GM23248 (cell line): ENCODE measurements around the gene PPP6R3. TPM values are rescaled to one million over a fixed set of nuclear protein-coding genes. Genes with fewer than 3 reads are reported as not detected.

Experiments used
- DNase-seq: peaks from one replicate; pipeline ENCODE4 v3.0.0-alpha.2; 2015
- H2AFZ ChIP-seq: fragments of 200-600 bp; sonication (generic); 2 replicates; pipeline ENCODE4 v1.6.1; 2016; ENCODE audit warnings: antibody characterized with exemption
- H3F3A ChIP-seq: fragments of 200-600 bp; sonication (generic); 2 replicates; pipeline ENCODE4 v1.6.1; 2016; ENCODE audit warnings: mild to moderate bottlenecking, antibody characterized with exemption, mixed run types; ENCODE audit not compliant: insufficient read depth
- H3K27ac ChIP-seq: fragments of 200-600 bp; sonication (generic); 2 replicates; pipeline ENCODE4 v1.5.1; 2016; ENCODE audit warnings: mild to moderate bottlenecking
- H3K27me3 ChIP-seq: fragments of 200-600 bp; sonication (generic); replicated peaks from 2 replicates; pipeline ENCODE4 v1.6.1; 2016; ENCODE audit warnings: mild to moderate bottlenecking; ENCODE audit not compliant: insufficient read depth
- H3K36me3 ChIP-seq: fragments of 200-600 bp; sonication (generic); 2 replicates; pipeline ENCODE4 v1.6.1; 2016; ENCODE audit warnings: low read depth, mild to moderate bottlenecking
- H3K4me1 ChIP-seq: fragments of 200-600 bp; sonication (generic); 2 replicates; pipeline ENCODE4 v1.6.1; 2016; ENCODE audit warnings: mild to moderate bottlenecking; ENCODE audit not compliant: insufficient read depth
- H3K4me2 ChIP-seq: fragments of 200-600 bp; sonication (generic); one replicate; pipeline ENCODE4 v1.6.1; 2016; ENCODE audit warnings: mild to moderate bottlenecking; ENCODE audit not compliant: unreplicated experiment
- H3K4me3 ChIP-seq: fragments of 200-600 bp; sonication (generic); 2 replicates; pipeline ENCODE4 v1.5.1; 2016; ENCODE audit warnings: mild to moderate bottlenecking
- H3K79me2 ChIP-seq: fragments of 200-600 bp; sonication (generic); 2 replicates; pipeline ENCODE4 v1.6.1; 2016; ENCODE audit warnings: mild to moderate bottlenecking; ENCODE audit not compliant: insufficient read depth
- H3K9ac ChIP-seq: fragments of 200-600 bp; sonication (generic); 2 replicates; pipeline ENCODE4 v1.6.1; 2016; ENCODE audit warnings: mild to moderate bottlenecking
- H3K9me2 ChIP-seq: fragments of 200-600 bp; sonication (generic); 2 replicates; pipeline ENCODE4 v1.6.1; 2016; ENCODE audit warnings: mixed run types, mild to moderate bottlenecking, moderate library complexity; ENCODE audit not compliant: insufficient read depth
- H3K9me3 ChIP-seq: fragments of 200-600 bp; sonication (generic); one replicate; pipeline ENCODE4 v1.6.1; 2017; ENCODE audit warnings: low read depth
- H4K20me1 ChIP-seq: fragments of 200-600 bp; sonication (generic); 2 replicates; pipeline ENCODE4 v1.6.0; 2016; ENCODE audit not compliant: insufficient read depth
- EZH2 ChIP-seq: fragments of 200-600 bp; sonication (generic); IDR thresholded peaks from 2 replicates; pipeline ENCODE4 v1.6.1; 2018; ENCODE audit warnings: antibody characterized with exemption, mild to moderate bottlenecking; ENCODE audit not compliant: insufficient read depth, poor library complexity, severe bottlenecking
- EZH2phosphoT487 ChIP-seq: fragments of 200-600 bp; sonication (generic); IDR thresholded peaks from 2 replicates; pipeline ENCODE4 v1.6.1; 2018; ENCODE audit warnings: antibody characterized with exemption, moderate library complexity, mild to moderate bottlenecking, low read depth; ENCODE audit not compliant: insufficient read depth
- WGBS, 2 experiments: methylation state at CpG; one replicate each; pipeline ENCODE4 v1.1.6; 2015 to 2017; ENCODE audit warnings: low lambda C conversion rate in 2 of 2, low coverage in 1 of 2; ENCODE audit errors: missing lambda C conversion rate in 2 of 2; 5-methylcytosine and 5-hydroxymethylcytosine counted together
- in situ Hi-C: fragments of 300-500 bp; cut with MboI; formaldehyde crosslinking; loops from 2 replicates; pipeline ENCODE4 v1.15.0; 2020
- polyA plus RNA-seq: library from polyadenylated mRNA; unstranded; fragments of >200 nt; fragmentation: Nextera tagmentation; extraction: Ambion mirVana; gene quantifications from 2 replicates; pipeline ENCODE4 v1.2.1, GENCODE V29; 2016
- total RNA-seq: library from RNA; depleted of rRNA; stranded (reverse); fragments of >200 nt; shearing (Covaris generic); gene quantifications from 2 replicates; pipeline ENCODE4 v1.2.3, GENCODE V29; 2014

Gene PPP6R3
- total and polyA plus RNA-seq, 2 experiments from 2014 or later: 47.5 to 96.0 TPM

GRCh38 chr11:68596231-68596630 is 135.7 kb downstream of the PPP6R3 start:
- no peak overlapping the region for H3K9ac ChIP-seq
- no peaks in the 10 kb centered on the region for H3K9me3 ChIP-seq
- H3K79me2 ChIP-seq: no peaks in the 10 kb centered on the region; the same call in none of the 2 replicates
- H3K4me2 ChIP-seq: no peak overlapping the region
- peaks cover 48% of the 10 kb centered on the region for H3K36me3 ChIP-seq
- WGBS, 2 experiments: 95 to 99% methylated on average over 4 of the region's 4 CpGs
- no peaks in the 10 kb centered on the region for H3K27me3 ChIP-seq
- H3K9me2 ChIP-seq: no peaks in the 10 kb centered on the region
- H4K20me1 ChIP-seq: no peaks in the 10 kb centered on the region
- in situ Hi-C loops: no loop called here
- no peak for DNase-seq
- no peak overlapping the region for H2AFZ ChIP-seq
- no peaks in the 10 kb centered on the region for H3F3A ChIP-seq
- TF ChIP-seq EZH2 (no peak), EZH2phosphoT487 (no peak)
- H3K4me3 ChIP-seq: no peak overlapping the region
- no peak overlapping the region for H3K27ac ChIP-seq
- peaks cover 8% of the 10 kb centered on the region for H3K4me1 ChIP-seq

- H3K4me3 ChIP-seq: no peak overlapping the region
These were observed 138.5 kb downstream of the PPP6R3 start for GRCh38 chr11:68598816-68599653.

GRCh38 chr11:68601147-68601546 is 140.6 kb downstream of the PPP6R3 start:
- H3K9me3 ChIP-seq: no peaks in the 10 kb centered on the region
- H3K9ac ChIP-seq: no peak overlapping the region
- no peaks in the 10 kb centered on the region for H4K20me1 ChIP-seq
- peaks cover 8% of the 10 kb centered on the region for H3K4me1 ChIP-seq
- H3K36me3 ChIP-seq: peaks cover 69% of the 10 kb centered on the region
- no peaks in the 10 kb centered on the region for H3K9me2 ChIP-seq
- no peak overlapping the region for H2AFZ ChIP-seq
- H3K4me3 ChIP-seq: no peak overlapping the region
- 97% methylated on average over 7 of the region's 7 CpGs for WGBS, 2 experiments
- no peak for TF ChIP-seq EZH2
- TF ChIP-seq EZH2phosphoT487: no peak
- in situ Hi-C loops: no loop called here
- H3K79me2 ChIP-seq: no peaks in the 10 kb centered on the region; the same call in none of the 2 replicates
- H3K27ac ChIP-seq: no peak overlapping the region
- no peak overlapping the region for H3K4me2 ChIP-seq
- H3F3A ChIP-seq: no peaks in the 10 kb centered on the region
- DNase-seq: no peak
- no peaks in the 10 kb centered on the region for H3K27me3 ChIP-seq

More at GRCh38 chr11:68598816-68599653, 138.5 kb downstream of the PPP6R3 start:
- TF ChIP-seq EZH2: no peak
- TF ChIP-seq EZH2phosphoT487: no peak
- peak; percentile 52 for DNase-seq
- no peaks in the 10 kb centered on the region for H4K20me1 ChIP-seq
- H3K27me3 ChIP-seq: no peaks in the 10 kb centered on the region
- WGBS, 2 experiments: 74 to 78% methylated on average over 7 of the region's 7 CpGs
- no peaks in the 10 kb centered on the region for H3K9me3 ChIP-seq
- no peaks in the 10 kb centered on the region; the same call in none of the 2 replicates for H3K79me2 ChIP-seq
- no peaks in the 10 kb centered on the region for H3K9me2 ChIP-seq
- H3K4me2 ChIP-seq: no peak overlapping the region
- peak overlapping the region; percentile 28; the same call in 1 of the 2 replicates for H3K27ac ChIP-seq
- no peak overlapping the region for H3K9ac ChIP-seq
- H2AFZ ChIP-seq: no peak overlapping the region
- peaks cover 8% of the 10 kb centered on the region for H3K4me1 ChIP-seq
- peaks cover 53% of the 10 kb centered on the region for H3K36me3 ChIP-seq
- in situ Hi-C loops: no loop called here
- H3F3A ChIP-seq: no peaks in the 10 kb centered on the region

- Histone ChIP-seq H3K4me3 (no peak overlapping the region), H3K27ac (no peak overlapping the region), H3K4me2 (no peak overlapping the region), H4K20me1 (no peaks in the 10 kb centered on the region), H3K36me3 (peaks cover 63% of the 10 kb centered on the region), H3K4me1 (no peaks in the 10 kb centered on the region), H2AFZ (no peak overlapping the region), H3K79me2 (no peaks in the 10 kb centered on the region), H3K9me3 (no peaks in the 10 kb centered on the region), H3K9me2 (no peaks in the 10 kb centered on the region), H3K27me3 (no peaks in the 10 kb centered on the region), H3F3A (no peaks in the 10 kb centered on the region), H3K9ac (no peak overlapping the region)
- TF ChIP-seq EZH2phosphoT487: no peak
- no peak for TF ChIP-seq EZH2
- WGBS, 2 experiments: 85 to 86% methylated on average over 13 of the region's 13 CpGs
- no peak for DNase-seq
- in situ Hi-C loops: no loop called here
These were observed 149.2 kb downstream of the PPP6R3 start for GRCh38 chr11:68609761-68610160.
